T-helper 1 cell (primary cell): Measurements from ENCODE around the gene CPE.
A peak's percentile ranks its signal among the peaks of the same experiment; 100 is the strongest.
"Not testable (repeated sequence)": the region's sequence is repeated elsewhere in the genome, so short reads cannot be mapped to it uniquely, and the experiment has no call there.

ENCODE experiments used
- DNase-seq, 5 donors: peaks; one replicate each; pipeline ENCODE4 v3.0.0-alpha.2; 2012 to 2020

The CPE gene

GRCh38 chr4:165470009-165470408 is 91.2 kb downstream of the CPE start:
- no peak for DNase-seq

- DNase-seq: no peak
Observed at GRCh38 chr4:165472943-165473676, 94.3 kb downstream of the CPE start.

GRCh38 chr4:165474784-165475705 is 96.2 kb downstream of the CPE start:
- no peak for DNase-seq

GRCh38 chr4:165475706-165476070 is 96.9 kb downstream of the CPE start:
- DNase-seq: no peak

GRCh38 chr4:165476214-165477098 is 97.6 kb downstream of the CPE start:
- no peak for DNase-seq

- DNase-seq: no peak
Observed at GRCh38 chr4:165477799-165478198, 99.0 kb downstream of the CPE start.

GRCh38 chr4:165478260-165478659 is 99.5 kb downstream of the CPE start:
- no peak for DNase-seq

GRCh38 chr4:165481053-165481835 is 102.4 kb downstream of the CPE start:
- DNase-seq: no peak

GRCh38 chr4:165489786-165490185 is 111.0 kb downstream of the CPE start:
- DNase-seq: no peak

GRCh38 chr4:165492583-165492982 is 113.8 kb downstream of the CPE start:
- not testable (repeated sequence) for DNase-seq

GRCh38 chr4:165493359-165493758 is 114.6 kb downstream of the CPE start:
- DNase-seq: peak; percentile 7 to 47 (median 36)

- DNase-seq: no peak
Observed at GRCh38 chr4:165502916-165503907, 124.4 kb downstream of the CPE start.

- DNase-seq: no peak
Observed at GRCh38 chr4:165504184-165504583, 125.4 kb downstream of the CPE start.

GRCh38 chr4:165505958-165506837 is 127.4 kb downstream of the CPE start:
- DNase-seq: no peak

- DNase-seq: no peak
Observed at GRCh38 chr4:165506849-165507248, 128.0 kb downstream of the CPE start.

GRCh38 chr4:165507381-165507780 is 128.6 kb downstream of the CPE start:
- no peak for DNase-seq

- no peak for DNase-seq
Observed at GRCh38 chr4:165508372-165509120, 129.7 kb downstream of the CPE start.

- DNase-seq: no peak
Observed at GRCh38 chr4:165512424-165512823, 133.6 kb downstream of the CPE start.

- no peak for DNase-seq
Observed at GRCh38 chr4:165514739-165515138, 135.9 kb downstream of the CPE start.
